ENCODE data around the gene COQ10A. TPM values are rescaled to one million over a fixed set of nuclear protein-coding genes. Genes with fewer than 3 reads are reported as not detected.
A peak's percentile ranks its signal among the peaks of the same experiment; 100 is the strongest.

Gene COQ10A
- total and polyA plus RNA-seq, 9 of the 15 experiments (the other 6 are each of a cell fraction or from before 2014, with no cell fraction given): 3.1 to 26.4 (median 12.7) TPM

DNA sequence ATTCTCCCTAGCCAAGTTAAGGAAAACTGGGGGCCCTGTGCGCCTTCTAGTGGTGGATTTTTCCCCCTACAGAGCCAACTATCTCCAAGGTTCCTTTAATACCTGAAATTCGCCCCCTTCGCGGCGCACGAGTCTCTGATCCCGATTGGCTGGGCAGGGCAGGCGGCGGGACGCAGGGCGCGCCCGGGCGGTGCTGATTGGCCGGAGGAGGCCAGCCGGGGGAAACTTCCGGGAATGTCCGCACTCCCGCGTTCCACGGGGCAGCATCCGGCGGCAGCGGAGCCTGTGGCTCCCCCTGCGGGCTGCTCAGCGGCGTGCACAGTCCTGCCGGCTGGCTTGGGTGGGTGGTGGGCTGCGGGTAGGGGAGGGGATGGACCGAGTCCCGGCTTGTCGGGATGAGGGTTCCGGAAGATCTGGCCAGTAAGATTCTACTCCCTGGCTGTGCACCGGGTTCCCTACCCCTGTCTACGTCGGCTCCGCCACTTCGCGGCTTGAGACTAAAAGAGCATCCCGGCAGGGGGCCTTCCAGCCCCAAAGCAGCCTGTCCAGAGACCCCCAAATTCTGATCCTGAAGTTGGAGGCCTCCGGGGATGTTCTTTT, 42.5 kb upstream of the COQ10A start, which contains the start of gene NABP2 (continued):
- TF ChIP-seq ZNF23 (CRISPR knock-in tag; IDR thresholded peaks at IDR 0.05) (no peak), TAF15 (IDR thresholded peaks at IDR 0.05; ENCODE audit: low read depth, low read length) (no peak), SAP30 (IDR thresholded peaks at IDR 0.05; ENCODE audit: borderline replicate concordance, insufficient read depth, low read depth, low read length, poor library complexity, severe bottlenecking) (peak; percentile 30), FOXM1 (IDR thresholded peaks at IDR 0.05; ENCODE audit: low read depth) (peak; percentile 41; the same call in 1 of the 2 replicates), FOXM1 (CRISPR knock-in tag; IDR thresholded peaks at IDR 0.05; ENCODE audit: low read depth) (no peak), PHF20 (IDR thresholded peaks at IDR 0.05; ENCODE audit: partially characterized antibody) (peak; percentile 88), HMGXB4 (CRISPR knock-in tag; IDR thresholded peaks at IDR 0.05) (peak; percentile 78), RBM34 (IDR thresholded peaks at IDR 0.05; ENCODE audit: borderline replicate concordance, insufficient read depth, low read length) (no peak), JUN (IDR thresholded peaks at IDR 0.05; ENCODE audit: borderline replicate concordance, low read depth, low read length) (peak; percentile 34; the same call in 1 of the 2 replicates), JUN (CRISPR knock-in tag; IDR thresholded peaks at IDR 0.05; ENCODE audit: borderline replicate concordance) (no peak), NR1H2 (CRISPR knock-in tag; IDR thresholded peaks at IDR 0.05) (no peak), SIN3A (IDR thresholded peaks at IDR 0.05; ENCODE audit: borderline replicate concordance in 2 of 2, control insufficient read depth in 1 of 2, low read depth in 2 of 2, low read length in 2 of 2) (peak; percentile 16 to 48; a peak in 2 of 4 replicates), SMARCA5 (IDR thresholded peaks at IDR 0.05) (0 out of 2 replicates have a peak, but pooled peaks have one; percentile 13)
- TF ChIP-seq, protein P1, sequence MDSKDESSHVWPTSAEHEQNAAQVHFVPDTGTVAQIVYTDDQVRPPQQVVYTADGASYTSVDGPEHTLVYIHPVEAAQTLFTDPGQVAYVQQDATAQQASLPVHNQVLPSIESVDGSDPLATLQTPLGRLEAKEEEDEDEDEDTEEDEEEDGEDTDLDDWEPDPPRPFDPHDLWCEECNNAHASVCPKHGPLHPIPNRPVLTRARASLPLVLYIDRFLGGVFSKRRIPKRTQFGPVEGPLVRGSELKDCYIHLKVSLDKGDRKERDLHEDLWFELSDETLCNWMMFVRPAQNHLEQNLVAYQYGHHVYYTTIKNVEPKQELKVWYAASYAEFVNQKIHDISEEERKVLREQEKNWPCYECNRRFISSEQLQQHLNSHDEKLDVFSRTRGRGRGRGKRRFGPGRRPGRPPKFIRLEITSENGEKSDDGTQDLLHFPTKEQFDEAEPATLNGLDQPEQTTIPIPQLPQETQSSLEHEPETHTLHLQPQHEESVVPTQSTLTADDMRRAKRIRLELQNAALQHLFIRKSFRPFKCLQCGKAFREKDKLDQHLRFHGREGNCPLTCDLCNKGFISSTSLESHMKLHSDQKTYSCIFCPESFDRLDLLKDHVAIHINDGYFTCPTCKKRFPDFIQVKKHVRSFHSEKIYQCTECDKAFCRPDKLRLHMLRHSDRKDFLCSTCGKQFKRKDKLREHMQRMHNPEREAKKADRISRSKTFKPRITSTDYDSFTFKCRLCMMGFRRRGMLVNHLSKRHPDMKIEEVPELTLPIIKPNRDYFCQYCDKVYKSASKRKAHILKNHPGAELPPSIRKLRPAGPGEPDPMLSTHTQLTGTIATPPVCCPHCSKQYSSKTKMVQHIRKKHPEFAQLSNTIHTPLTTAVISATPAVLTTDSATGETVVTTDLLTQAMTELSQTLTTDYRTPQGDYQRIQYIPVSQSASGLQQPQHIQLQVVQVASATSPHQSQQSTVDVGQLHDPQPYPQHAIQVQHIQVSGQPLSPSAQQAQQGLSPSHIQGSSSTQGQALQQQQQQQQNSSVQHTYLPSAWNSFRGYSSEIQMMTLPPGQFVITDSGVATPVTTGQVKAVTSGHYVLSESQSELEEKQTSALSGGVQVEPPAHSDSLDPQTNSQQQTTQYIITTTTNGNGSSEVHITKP (IDR thresholded peaks at IDR 0.05; ENCODE audit: partially characterized antibody): peak; percentile 56
- TF ChIP-seq, protein P2, sequence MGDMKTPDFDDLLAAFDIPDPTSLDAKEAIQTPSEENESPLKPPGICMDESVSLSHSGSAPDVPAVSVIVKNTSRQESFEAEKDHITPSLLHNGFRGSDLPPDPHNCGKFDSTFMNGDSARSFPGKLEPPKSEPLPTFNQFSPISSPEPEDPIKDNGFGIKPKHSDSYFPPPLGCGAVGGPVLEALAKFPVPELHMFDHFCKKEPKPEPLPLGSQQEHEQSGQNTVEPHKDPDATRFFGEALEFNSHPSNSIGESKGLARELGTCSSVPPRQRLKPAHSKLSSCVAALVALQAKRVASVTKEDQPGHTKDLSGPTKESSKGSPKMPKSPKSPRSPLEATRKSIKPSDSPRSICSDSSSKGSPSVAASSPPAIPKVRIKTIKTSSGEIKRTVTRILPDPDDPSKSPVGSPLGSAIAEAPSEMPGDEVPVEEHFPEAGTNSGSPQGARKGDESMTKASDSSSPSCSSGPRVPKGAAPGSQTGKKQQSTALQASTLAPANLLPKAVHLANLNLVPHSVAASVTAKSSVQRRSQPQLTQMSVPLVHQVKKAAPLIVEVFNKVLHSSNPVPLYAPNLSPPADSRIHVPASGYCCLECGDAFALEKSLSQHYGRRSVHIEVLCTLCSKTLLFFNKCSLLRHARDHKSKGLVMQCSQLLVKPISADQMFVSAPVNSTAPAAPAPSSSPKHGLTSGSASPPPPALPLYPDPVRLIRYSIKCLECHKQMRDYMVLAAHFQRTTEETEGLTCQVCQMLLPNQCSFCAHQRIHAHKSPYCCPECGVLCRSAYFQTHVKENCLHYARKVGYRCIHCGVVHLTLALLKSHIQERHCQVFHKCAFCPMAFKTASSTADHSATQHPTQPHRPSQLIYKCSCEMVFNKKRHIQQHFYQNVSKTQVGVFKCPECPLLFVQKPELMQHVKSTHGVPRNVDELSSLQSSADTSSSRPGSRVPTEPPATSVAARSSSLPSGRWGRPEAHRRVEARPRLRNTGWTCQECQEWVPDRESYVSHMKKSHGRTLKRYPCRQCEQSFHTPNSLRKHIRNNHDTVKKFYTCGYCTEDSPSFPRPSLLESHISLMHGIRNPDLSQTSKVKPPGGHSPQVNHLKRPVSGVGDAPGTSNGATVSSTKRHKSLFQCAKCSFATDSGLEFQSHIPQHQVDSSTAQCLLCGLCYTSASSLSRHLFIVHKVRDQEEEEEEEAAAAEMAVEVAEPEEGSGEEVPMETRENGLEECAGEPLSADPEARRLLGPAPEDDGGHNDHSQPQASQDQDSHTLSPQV (IDR thresholded peaks at IDR 0.05): peak; percentile 79; the same call in 1 of the 2 replicates

Data from K562 (cell line).